ENCODE data around the gene ZBTB45. TPM values are rescaled to one million over a fixed set of nuclear protein-coding genes. Genes with fewer than 3 reads are reported as not detected.

Gene ZBTB45
- total and polyA plus RNA-seq, 9 of the 15 experiments (the other 6 are each of a cell fraction or from before 2014, with no cell fraction given), result 0.08 to 16.1 (median 1.8) TPM

- TF ChIP-seq, protein P1, sequence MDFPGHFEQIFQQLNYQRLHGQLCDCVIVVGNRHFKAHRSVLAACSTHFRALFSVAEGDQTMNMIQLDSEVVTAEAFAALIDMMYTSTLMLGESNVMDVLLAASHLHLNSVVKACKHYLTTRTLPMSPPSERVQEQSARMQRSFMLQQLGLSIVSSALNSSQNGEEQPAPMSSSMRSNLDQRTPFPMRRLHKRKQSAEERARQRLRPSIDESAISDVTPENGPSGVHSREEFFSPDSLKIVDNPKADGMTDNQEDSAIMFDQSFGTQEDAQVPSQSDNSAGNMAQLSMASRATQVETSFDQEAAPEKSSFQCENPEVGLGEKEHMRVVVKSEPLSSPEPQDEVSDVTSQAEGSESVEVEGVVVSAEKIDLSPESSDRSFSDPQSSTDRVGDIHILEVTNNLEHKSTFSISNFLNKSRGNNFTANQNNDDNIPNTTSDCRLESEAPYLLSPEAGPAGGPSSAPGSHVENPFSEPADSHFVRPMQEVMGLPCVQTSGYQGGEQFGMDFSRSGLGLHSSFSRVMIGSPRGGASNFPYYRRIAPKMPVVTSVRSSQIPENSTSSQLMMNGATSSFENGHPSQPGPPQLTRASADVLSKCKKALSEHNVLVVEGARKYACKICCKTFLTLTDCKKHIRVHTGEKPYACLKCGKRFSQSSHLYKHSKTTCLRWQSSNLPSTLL (IDR thresholded peaks at IDR 0.05), result no peak
- no peak for TF ChIP-seq JUN (IDR thresholded peaks at IDR 0.05; ENCODE audit: borderline replicate concordance, low read depth, low read length)
- no peak for TF ChIP-seq JUN (CRISPR knock-in tag; IDR thresholded peaks at IDR 0.05; ENCODE audit: borderline replicate concordance)
- no peak for TF ChIP-seq BRD4 (IDR thresholded peaks at IDR 0.05)
- TF ChIP-seq FOXP4 (CRISPR knock-in tag; IDR thresholded peaks at IDR 0.05; ENCODE audit: borderline replicate concordance), result no peak
- TF ChIP-seq ZSCAN29 (IDR thresholded peaks at IDR 0.05), result peak; percentile 93
- TF ChIP-seq IRF2 (CRISPR knock-in tag; IDR thresholded peaks at IDR 0.05), result no peak
- TF ChIP-seq ZNF239 (CRISPR knock-in tag; IDR thresholded peaks at IDR 0.05), result no peak
- TF ChIP-seq SRSF9 (IDR thresholded peaks at IDR 0.05; ENCODE audit: borderline replicate concordance, low read depth, low read length), result no peak
- TF ChIP-seq, protein P2, sequence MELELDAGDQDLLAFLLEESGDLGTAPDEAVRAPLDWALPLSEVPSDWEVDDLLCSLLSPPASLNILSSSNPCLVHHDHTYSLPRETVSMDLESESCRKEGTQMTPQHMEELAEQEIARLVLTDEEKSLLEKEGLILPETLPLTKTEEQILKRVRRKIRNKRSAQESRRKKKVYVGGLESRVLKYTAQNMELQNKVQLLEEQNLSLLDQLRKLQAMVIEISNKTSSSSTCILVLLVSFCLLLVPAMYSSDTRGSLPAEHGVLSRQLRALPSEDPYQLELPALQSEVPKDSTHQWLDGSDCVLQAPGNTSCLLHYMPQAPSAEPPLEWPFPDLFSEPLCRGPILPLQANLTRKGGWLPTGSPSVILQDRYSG (tag; conservative IDR thresholded peaks at IDR 0.05; ENCODE audit: low read depth), result no peak
- TF ChIP-seq E2F3 (CRISPR knock-in tag; IDR thresholded peaks at IDR 0.05), result no peak
- peak; percentile 41 for TF ChIP-seq TAF1 (IDR thresholded peaks at IDR 0.05; ENCODE audit: control insufficient read depth, extremely low read depth, insufficient read depth, low read length, severe bottlenecking)
- TF ChIP-seq, protein P3, sequence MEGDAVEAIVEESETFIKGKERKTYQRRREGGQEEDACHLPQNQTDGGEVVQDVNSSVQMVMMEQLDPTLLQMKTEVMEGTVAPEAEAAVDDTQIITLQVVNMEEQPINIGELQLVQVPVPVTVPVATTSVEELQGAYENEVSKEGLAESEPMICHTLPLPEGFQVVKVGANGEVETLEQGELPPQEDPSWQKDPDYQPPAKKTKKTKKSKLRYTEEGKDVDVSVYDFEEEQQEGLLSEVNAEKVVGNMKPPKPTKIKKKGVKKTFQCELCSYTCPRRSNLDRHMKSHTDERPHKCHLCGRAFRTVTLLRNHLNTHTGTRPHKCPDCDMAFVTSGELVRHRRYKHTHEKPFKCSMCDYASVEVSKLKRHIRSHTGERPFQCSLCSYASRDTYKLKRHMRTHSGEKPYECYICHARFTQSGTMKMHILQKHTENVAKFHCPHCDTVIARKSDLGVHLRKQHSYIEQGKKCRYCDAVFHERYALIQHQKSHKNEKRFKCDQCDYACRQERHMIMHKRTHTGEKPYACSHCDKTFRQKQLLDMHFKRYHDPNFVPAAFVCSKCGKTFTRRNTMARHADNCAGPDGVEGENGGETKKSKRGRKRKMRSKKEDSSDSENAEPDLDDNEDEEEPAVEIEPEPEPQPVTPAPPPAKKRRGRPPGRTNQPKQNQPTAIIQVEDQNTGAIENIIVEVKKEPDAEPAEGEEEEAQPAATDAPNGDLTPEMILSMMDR (IDR thresholded peaks at IDR 0.05 in 2 of 3, conservative IDR thresholded peaks at IDR 0.05 in 1 of 3; ENCODE audit: insufficient read depth in 2 of 3, low read depth in 1 of 3, low read length in 3 of 3), result peak; percentile 69 to 77 (median 75); a peak in 5 of 6 replicates
- no peak for TF ChIP-seq ZNF143 (CRISPR knock-in tag; IDR thresholded peaks at IDR 0.05)
- TF ChIP-seq RAD51 (IDR thresholded peaks at IDR 0.05; ENCODE audit: borderline replicate concordance, low read depth), result no peak
- TF ChIP-seq, protein P4, sequence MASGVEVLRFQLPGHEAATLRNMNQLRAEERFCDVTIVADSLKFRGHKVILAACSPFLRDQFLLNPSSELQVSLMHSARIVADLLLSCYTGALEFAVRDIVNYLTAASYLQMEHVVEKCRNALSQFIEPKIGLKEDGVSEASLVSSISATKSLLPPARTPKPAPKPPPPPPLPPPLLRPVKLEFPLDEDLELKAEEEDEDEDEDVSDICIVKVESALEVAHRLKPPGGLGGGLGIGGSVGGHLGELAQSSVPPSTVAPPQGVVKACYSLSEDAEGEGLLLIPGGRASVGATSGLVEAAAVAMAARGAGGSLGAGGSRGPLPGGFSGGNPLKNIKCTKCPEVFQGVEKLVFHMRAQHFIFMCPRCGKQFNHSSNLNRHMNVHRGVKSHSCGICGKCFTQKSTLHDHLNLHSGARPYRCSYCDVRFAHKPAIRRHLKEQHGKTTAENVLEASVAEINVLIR (CRISPR knock-in tag; IDR thresholded peaks at IDR 0.05), result no peak
- TF ChIP-seq ZFX (CRISPR knock-in tag; IDR thresholded peaks at IDR 0.05), result no peak
- TF ChIP-seq MBD2 (IDR thresholded peaks at IDR 0.05; ENCODE audit: borderline replicate concordance, low read depth), result no peak
- TF ChIP-seq E2F5 (CRISPR knock-in tag; IDR thresholded peaks at IDR 0.05), result no peak
- TF ChIP-seq ZNF583 (CRISPR knock-in tag; IDR thresholded peaks at IDR 0.05), result no peak
- no peak for TF ChIP-seq U2AF2 (optimal IDR thresholded peaks at IDR 0.05; ENCODE audit: low read depth, low read length)
These were observed 589 bp downstream of the ZBTB45 start (continued) for GRCh38 chr19:58519087-58519354.

Measured in K562 (cell line).